Left ventricle myocardium superior (tissue), 1 donor: ENCODE results near the gene P2RY13. TPM values are rescaled to one million over a fixed set of nuclear protein-coding genes. Genes with fewer than 3 reads are reported as not detected.

Experiments
- ATAC-seq: fragments of 200-7000 bp; cut with Tn5 transposase; one replicate; pipeline ENCODE4 v1.9.1; 2020; ENCODE audit warnings: mild to moderate bottlenecking, moderate library complexity
- DNase-seq: peaks from one replicate; pipeline ENCODE4 v3.0.0-alpha.2; 2020
- intact Hi-C: fragments of 100-400 bp; cut with micrococcal nuclease; formaldehyde crosslinking; loops from one replicate; pipeline ENCODE4 v1.11.0; 2022
- total RNA-seq: library from RNA; stranded (reverse); fragmentation: NEBNext Ultra II Directional; extraction: Animal tissue kit (Norgen Biotek cat#: 25700); gene quantifications from one replicate; pipeline ENCODE4 v1.2.1, GENCODE V29; 2021
- donor health status: DM: no; HTN: yes; CAD: no; lungs with severe emphysema.

The P2RY13 gene
- total RNA-seq, 1 donor from 2014 or later, result 1.2 TPM

- DNase-seq (no peak), ATAC-seq (peak; percentile 41)
- intact Hi-C loops, result no loop called here
Measured at GRCh38 chr3:151322511-151322910, 6.8 kb downstream of the P2RY13 start.

- DNase-seq, result no peak
- intact Hi-C loops, result no loop called here
- no peak for ATAC-seq
Measured at GRCh38 chr3:151321526-151321925, 7.8 kb downstream of the P2RY13 start.

- ATAC-seq (no peak), DNase-seq (no peak)
- intact Hi-C loops, result no loop called here
Measured at GRCh38 chr3:151320131-151320530, 9.2 kb downstream of the P2RY13 start.

DNA sequence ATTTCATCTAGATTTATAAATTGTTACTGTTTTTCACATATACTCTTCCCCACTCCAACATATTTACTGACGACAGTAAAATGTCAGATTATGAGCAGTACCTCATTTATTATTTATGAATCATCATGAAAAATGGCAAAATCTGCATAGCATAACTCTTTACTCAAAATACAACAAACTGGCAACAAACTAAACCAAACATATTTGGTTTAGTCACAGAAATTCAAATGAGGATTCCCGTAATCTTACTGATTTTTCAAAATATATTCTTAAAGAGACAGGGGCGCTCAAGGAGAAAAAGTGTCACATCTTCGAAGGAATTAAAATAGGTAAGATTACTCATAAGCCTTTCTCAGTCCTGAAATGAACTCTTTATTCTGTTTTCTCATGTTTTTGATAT is 9.7 kb downstream of the P2RY13 start:
- no peak for ATAC-seq
- intact Hi-C loops, result no loop called here
- no peak for DNase-seq

DNA sequence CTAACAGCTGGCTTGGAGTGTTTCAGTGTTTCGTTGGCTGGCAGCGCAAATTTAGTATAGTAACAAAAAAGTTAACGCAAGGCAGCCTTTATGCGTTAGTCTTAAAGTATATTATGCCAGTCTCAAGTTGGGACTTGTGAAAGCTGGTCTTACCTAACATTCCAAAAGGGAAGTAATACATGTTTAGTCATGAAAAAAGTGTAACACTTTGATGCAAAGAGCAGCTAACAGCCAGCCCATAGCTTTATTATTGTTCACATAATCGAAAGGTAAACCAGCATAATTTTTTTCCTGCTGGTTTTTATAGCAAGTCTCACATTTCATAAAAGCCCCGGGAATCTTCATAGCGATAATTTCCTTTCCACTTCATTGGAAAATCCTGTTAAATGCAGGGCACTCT is 10.4 kb downstream of the P2RY13 start:
- no peak for DNase-seq
- intact Hi-C loops, result no loop called here
- no peak for ATAC-seq

GRCh38 chr3:151318313-151318712 is 11.0 kb downstream of the P2RY13 start:
- intact Hi-C loops, result no loop called here
- no peak for ATAC-seq
- DNase-seq, result no peak

DNA sequence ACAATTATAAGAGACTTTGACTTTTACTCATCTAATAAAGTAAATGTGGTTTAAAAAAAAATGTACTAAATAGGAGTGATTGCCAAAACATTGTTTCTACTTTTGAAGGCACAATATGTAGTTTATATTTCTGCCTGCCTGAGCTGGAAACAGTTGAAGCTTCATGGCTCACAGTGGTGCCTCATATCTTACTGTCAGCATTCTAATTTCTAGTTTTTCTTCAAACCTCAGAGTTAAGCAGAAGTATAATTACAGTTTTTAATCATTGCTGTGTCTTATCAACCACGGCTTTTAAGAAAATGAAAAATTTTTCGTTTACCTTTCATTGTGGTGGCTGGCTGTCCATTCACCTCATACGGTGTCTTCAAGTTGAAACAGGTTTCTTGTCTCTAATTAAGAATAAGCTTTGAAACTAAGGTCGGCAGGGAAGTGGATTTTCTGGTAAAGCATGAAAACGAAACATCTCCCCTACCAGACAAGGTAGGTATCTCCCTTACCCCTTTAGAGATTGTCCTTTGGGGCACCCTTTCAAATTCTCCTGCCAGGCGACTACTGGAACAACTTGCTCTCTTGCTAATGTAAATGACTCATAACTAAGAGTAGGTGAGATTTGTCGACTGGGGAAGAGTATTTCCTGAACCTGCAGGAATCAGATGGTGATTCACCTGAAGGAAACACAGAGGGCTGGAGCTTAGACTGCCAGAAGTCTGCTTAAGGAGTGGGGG is 12.9 kb downstream of the P2RY13 start, which contains the start of gene GPR87:
GPR87 (minus strand) TSS at position 554 of the 725 bp plus-strand sequence. CDS start 16,720 bp downstream, outside the sequence.
- DNase-seq, result no peak
- intact Hi-C loops, result no loop called here
- no peak for ATAC-seq

GRCh38 chr3:151315846-151316245 is 13.5 kb downstream of the P2RY13 start:
- no peak for DNase-seq

GRCh38 chr3:151315136-151315535 is 14.2 kb downstream of the P2RY13 start:
- no peak for DNase-seq
- intact Hi-C loops, result no loop called here
- no peak for ATAC-seq

More at GRCh38 chr3:151315846-151316245, 13.5 kb downstream of the P2RY13 start:
- intact Hi-C loops, result no loop called here
- no peak for ATAC-seq

DNA sequence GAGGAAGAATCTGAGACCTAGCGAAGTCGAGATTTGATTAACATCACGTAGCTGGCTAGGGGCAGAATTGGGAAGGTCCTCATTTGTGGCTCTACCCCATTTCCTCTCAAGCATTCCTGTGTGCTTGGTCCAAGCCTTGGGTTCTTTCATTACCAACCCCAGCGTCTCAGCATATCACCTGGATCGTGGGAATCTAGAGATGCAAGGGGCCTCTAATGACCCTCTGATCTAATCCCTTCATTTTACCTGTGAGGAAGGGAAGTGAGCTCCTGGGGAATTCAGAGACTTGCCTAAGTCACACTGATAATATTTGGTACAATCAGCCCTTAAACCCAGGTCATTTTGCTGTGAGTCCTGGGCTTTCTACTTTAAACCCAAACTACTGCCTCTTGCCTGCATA is 14.8 kb downstream of the P2RY13 start:
- intact Hi-C loops, result no loop called here
- DNase-seq (no peak), ATAC-seq (no peak)

DNA sequence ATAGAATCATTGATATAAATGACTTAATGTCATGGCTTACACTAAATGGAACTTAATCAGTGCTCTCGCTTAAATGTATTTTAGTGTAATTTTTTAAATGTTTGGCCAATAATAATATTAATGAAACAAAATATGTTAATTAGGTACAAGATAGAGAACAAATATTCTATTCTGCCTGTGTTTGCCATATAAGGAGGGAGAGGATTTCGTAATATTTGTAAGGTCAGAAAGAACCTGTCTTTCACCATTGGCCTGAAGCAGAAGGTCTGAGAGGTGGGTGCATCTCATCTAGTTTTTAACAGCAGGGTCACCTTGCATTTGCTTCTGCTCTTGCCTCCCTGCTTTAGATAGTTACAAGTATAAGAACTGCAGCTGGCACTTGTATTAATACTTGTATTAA is 15.2 kb downstream of the P2RY13 start:
- intact Hi-C loops, result no loop called here
- no peak for ATAC-seq

DNA sequence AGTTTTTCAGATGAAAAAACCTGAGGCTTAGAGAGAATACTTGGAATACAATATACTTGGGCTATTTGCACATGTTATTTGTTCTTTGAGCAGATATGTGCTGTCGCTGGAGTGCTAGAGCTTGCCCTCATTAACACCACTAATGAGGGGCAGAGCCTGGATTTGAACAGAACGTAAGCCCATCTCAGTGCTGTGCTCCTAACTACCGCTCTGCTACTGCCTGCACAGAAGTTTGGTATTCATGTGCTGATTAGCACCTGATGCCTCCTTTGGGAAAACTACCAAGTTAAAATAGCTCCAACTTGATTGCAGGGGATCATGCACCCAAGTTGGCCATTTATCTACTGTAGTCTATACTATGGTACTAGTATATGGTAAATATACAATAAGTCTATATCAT is 16.4 kb downstream of the P2RY13 start:
- ATAC-seq (no peak), DNase-seq (no peak)
- intact Hi-C loops, result no loop called here

More for the DNA sequence above, 15.2 kb downstream of the P2RY13 start:
- DNase-seq, result no peak

- DNase-seq (no peak), ATAC-seq (no peak)
- intact Hi-C loops, result no loop called here
Measured at GRCh38 chr3:151309566-151309965, 19.8 kb downstream of the P2RY13 start.

DNA sequence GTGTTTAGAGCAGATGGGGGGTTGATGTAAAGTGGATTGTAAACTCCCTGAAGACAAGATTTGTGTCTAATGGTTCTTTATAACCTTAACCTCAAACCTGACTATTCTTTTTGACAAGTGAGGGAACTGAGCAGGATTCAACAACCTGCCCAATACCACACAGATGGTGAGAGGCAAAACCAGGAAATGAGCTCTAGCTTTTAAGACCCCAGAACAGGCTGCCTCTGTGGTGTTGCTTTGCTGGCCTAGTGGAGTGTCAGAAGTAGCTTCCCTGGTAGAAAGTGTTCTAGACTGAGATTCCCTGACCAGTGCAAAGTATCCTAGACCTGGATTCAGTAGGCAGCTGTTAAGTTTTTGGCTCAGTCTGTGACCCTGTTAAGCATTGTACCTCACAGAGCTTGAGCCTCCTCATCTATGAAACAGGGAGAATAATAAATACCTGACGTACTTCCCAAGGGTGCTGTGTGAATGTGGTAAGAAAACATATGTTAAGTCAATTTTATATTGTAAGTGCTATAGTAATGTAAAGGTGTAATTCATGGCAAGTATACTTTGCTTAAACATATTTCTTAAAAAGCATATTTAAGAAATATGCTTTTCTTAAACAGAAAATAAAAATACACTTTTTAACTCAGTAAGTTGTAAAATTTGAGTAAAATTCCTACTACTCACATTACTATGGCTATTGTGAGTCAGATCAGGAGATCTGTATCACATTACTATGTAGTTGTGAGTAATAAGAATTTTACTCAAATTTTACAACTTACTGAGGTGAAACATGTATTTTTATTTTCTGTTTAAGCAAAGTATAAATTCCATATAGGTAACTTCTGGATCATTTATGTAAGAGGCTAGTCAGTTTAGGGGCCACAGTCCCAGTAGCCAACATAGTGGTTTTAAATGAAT is 21.5 kb downstream of the P2RY13 start:
- DNase-seq (no peak), ATAC-seq (no peak)
- intact Hi-C loops, result no loop called here

DNA sequence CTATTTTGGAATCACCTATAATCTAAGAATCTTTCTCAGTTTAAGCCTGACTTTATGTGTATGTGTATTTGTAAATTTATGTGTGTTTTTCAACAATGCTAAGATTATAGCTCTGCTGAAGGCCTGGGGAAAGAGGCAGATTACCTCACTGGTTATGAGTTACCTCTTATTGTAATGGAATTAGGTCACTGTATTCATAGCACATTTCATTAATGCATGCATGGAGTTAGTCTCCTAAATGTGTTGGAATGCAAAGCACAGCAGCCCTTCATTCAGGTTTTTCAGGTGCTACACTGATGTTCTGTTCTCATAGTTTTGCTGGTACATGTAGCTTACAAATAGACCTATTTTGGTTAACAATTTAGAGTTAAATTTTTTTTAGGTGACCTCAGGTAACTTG is 22.2 kb downstream of the P2RY13 start:
- ATAC-seq (no peak), DNase-seq (no peak)
- intact Hi-C loops, result no loop called here

- intact Hi-C loops, result no loop called here
- no peak for DNase-seq
- no peak for ATAC-seq
Measured at GRCh38 chr3:151306168-151306810, 23.1 kb downstream of the P2RY13 start.

DNA sequence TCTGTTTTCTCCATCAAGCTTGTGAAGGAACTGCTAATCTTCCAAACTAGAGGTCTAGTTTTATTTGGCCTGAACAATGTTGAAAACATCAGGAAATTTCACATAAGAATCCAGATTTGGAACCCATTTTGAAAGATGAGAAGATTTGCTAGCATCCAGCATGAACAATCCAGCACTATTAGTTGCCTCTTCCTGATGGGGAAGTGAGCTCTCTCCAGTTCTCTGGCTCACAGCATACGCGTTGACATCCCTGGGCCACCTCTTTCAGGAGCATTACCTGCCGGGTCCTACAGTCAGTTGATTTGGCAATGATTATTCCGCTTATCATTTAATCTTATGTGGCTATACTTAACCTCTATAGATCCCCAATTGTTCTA is 23.6 kb downstream of the P2RY13 start:
- DNase-seq, result no peak
- ATAC-seq, result no peak
- intact Hi-C loops, result no loop called here

- peak; percentile 35 for DNase-seq
- ATAC-seq, result peak; percentile 79
- intact Hi-C loops, result no loop called here
Measured at GRCh38 chr3:151305060-151305774, 24.1 kb downstream of the P2RY13 start.

- DNase-seq (no peak), ATAC-seq (no peak)
- intact Hi-C loops, result no loop called here
Measured at GRCh38 chr3:151303751-151304150, 25.6 kb downstream of the P2RY13 start.
